Neuronal stem cell (in vitro differentiated cells): ENCODE results near the gene ANKRD44.

Experiments used
- DNase-seq: peaks from one replicate; pipeline ENCODE4 v3.0.0-alpha.2; 2013; ENCODE audit warnings: low spot score
- H2AFZ ChIP-seq: one replicate; pipeline ENCODE4 v1.6.1; 2013; ENCODE audit warnings: mild to moderate bottlenecking, low read length, inconsistent platforms
- H2AK5ac ChIP-seq: 2 replicates; pipeline ENCODE4 v1.6.1; 2013; ENCODE audit warnings: low read depth, mild to moderate bottlenecking, inconsistent platforms, low read length, moderate library complexity, mixed read lengths
- H2BK120ac ChIP-seq: 2 replicates; pipeline ENCODE4 v1.6.1; 2013; ENCODE audit warnings: low read depth, mild to moderate bottlenecking, inconsistent platforms, low read length, moderate library complexity, mixed read lengths
- H2BK12ac ChIP-seq: one replicate; pipeline ENCODE4 v1.6.1; 2013; ENCODE audit warnings: low read length, inconsistent platforms
- H2BK15ac ChIP-seq: 2 replicates; pipeline ENCODE4 v1.6.1; 2013; ENCODE audit warnings: mild to moderate bottlenecking, low read length, inconsistent platforms, mixed read lengths
- H2BK5ac ChIP-seq: one replicate; pipeline ENCODE4 v1.6.1; 2013; ENCODE audit warnings: inconsistent platforms, mild to moderate bottlenecking, low read length, moderate library complexity
- H3K14ac ChIP-seq: one replicate; pipeline ENCODE4 v1.6.1; 2013; ENCODE audit warnings: low read length, inconsistent platforms
- H3K18ac ChIP-seq: 2 replicates; pipeline ENCODE4 v1.6.1; 2013; ENCODE audit warnings: low read length, inconsistent platforms
- H3K23ac ChIP-seq: 2 replicates; pipeline ENCODE4 v1.6.1; 2013; ENCODE audit warnings: low read depth, mild to moderate bottlenecking, mixed read lengths, low read length, inconsistent platforms; ENCODE audit not compliant: poor library complexity
- H3K27ac ChIP-seq: replicated peaks from 3 replicates; pipeline ENCODE4 v1.5.1; 2013; ENCODE audit warnings: low read length, inconsistent platforms
- H3K27me3 ChIP-seq, 3 experiments: 2 replicates each; pipeline ENCODE4 v1.6.1; 2013; ENCODE audit warnings: low read length in 3 of 3, mild to moderate bottlenecking in 2 of 3, inconsistent platforms in 1 of 3, low read depth in 1 of 3, mixed read lengths in 1 of 3, moderate library complexity in 1 of 3; ENCODE audit not compliant: control insufficient read depth in 3 of 3, insufficient read depth in 3 of 3
- H3K36me3 ChIP-seq, 2 donors: replicated peaks in 1 of 2; 2 replicates each; pipeline ENCODE4 v1.6.1; 2013; ENCODE audit warnings: low read length in 2 of 2; ENCODE audit not compliant: control insufficient read depth in 2 of 2, insufficient read depth in 2 of 2
- H3K4ac ChIP-seq: 2 replicates; pipeline ENCODE4 v1.6.1; 2013; ENCODE audit warnings: inconsistent platforms, mild to moderate bottlenecking, low read length, moderate library complexity
- H3K4me1 ChIP-seq, 2 donors: 1 replicate in 1 of 2; 2 replicates in 1 of 2; pipeline ENCODE4 v1.6.1; 2013; ENCODE audit warnings: low read length in 2 of 2, low read depth in 1 of 2; ENCODE audit not compliant: control insufficient read depth in 2 of 2, insufficient read depth in 1 of 2
- H3K4me2 ChIP-seq: one replicate; pipeline ENCODE4 v1.6.1; 2013; ENCODE audit warnings: mild to moderate bottlenecking, low read length, inconsistent platforms; ENCODE audit not compliant: insufficient read depth, poor library complexity, severe bottlenecking
- H3K4me3 ChIP-seq, 2 donors: 2 replicates each; pipeline ENCODE4 v1.5.1; 2013; ENCODE audit warnings: low read length in 2 of 2, mild to moderate bottlenecking in 2 of 2, inconsistent platforms in 1 of 2, moderate library complexity in 1 of 2
- H3K79me1 ChIP-seq: one replicate; pipeline ENCODE4 v1.6.1; 2013; ENCODE audit warnings: low read depth, mild to moderate bottlenecking, inconsistent platforms, low read length, moderate library complexity
- H3K9ac ChIP-seq: one replicate; pipeline ENCODE4 v1.6.1; 2013; ENCODE audit warnings: mild to moderate bottlenecking, low read depth, low read length, inconsistent platforms; ENCODE audit not compliant: poor library complexity
- H3K9me3 ChIP-seq, 2 donors: replicated peaks in 1 of 2; 2 replicates each; pipeline versions ENCODE3 to v1.6.1; 2013; ENCODE audit warnings: low read length in 2 of 2, mild to moderate bottlenecking in 2 of 2, inconsistent platforms in 1 of 2, low read depth in 1 of 2, mixed read lengths in 1 of 2, moderate library complexity in 1 of 2; ENCODE audit not compliant: control insufficient read depth in 2 of 2, insufficient read depth in 1 of 2
- H4K8ac ChIP-seq: one replicate; pipeline ENCODE4 v1.6.1; 2013; ENCODE audit warnings: low read depth, mild to moderate bottlenecking, inconsistent platforms, low read length, moderate library complexity
- H4K91ac ChIP-seq: one replicate; pipeline ENCODE4 v1.6.1; 2013; ENCODE audit warnings: low read length, low read depth, mild to moderate bottlenecking, inconsistent platforms; ENCODE audit not compliant: poor library complexity
- WGBS, 2 donors: extraction: QIAGEN DNeasy Blood & Tissue Kit; methylation state at CpG; one replicate each; pipeline ENCODE4 v1.1.7; 2013; ENCODE audit warnings: missing lambda C conversion rate in 2 of 2, mixed read lengths in 1 of 2; ENCODE audit not compliant: insufficient read length in 2 of 2, insufficient replicate concordance in 1 of 2; ENCODE audit errors: extremely low coverage in 2 of 2; 5-methylcytosine and 5-hydroxymethylcytosine counted together

The ANKRD44 gene

DNA sequence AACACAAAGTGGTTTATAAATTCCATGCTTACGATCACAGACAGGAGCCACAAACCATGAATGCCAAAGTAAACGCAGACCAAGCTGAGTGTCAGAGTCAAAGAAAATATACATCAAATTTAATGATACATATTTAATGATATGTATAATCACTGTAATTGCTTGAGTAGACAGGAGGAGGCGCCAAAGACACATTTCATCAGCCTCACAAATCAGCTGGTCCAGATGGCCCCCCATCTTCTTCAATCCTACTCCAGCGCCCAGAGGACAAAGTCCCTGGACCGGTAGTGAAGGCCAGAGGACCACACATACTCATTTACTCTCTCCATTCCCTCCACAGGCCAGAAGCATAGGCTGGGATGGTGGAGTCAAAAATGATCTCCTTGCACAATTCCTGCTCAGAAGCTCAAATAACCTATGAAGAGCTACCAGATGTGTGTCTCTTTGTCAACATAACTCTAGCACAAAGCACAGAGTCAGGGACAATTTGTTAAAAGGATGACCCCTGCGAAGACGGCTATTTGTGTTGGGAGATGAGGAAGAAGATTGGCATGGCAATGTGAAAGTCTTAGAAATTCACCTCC lies 234.7 kb downstream of the ANKRD44 start:
- Histone ChIP-seq H2BK120ac (no peak overlapping the region), H3K4me2 (no peak overlapping the region), H3K27me3 (no peaks in the 10 kb centered on the region), H3K4me3 (no peak overlapping the region), H2BK12ac (no peak overlapping the region), H2BK5ac (no peak overlapping the region), H3K36me3 (no peaks in the 10 kb centered on the region), H4K91ac (no peak overlapping the region), H3K9me3 (peaks cover 0 to 7% of the 10 kb centered on the region in 2 donors), H3K79me1 (no peaks in the 10 kb centered on the region), H3K14ac (no peak overlapping the region), H3K4ac (no peak overlapping the region), H4K8ac (no peak overlapping the region), H2AK5ac (no peak overlapping the region), H3K27ac (no peak overlapping the region), H2BK15ac (no peak overlapping the region), H3K9ac (no peak overlapping the region), H3K23ac (no peak overlapping the region), H3K18ac (peak overlapping the region; percentile 32), H3K4me1 (peaks cover 11 to 12% of the 10 kb centered on the region in 2 donors), H2AFZ (no peak overlapping the region)
- WGBS, 2 donors, result no CpG with 5 or more reads among the region's 7 CpGs
- no peak for DNase-seq

DNA sequence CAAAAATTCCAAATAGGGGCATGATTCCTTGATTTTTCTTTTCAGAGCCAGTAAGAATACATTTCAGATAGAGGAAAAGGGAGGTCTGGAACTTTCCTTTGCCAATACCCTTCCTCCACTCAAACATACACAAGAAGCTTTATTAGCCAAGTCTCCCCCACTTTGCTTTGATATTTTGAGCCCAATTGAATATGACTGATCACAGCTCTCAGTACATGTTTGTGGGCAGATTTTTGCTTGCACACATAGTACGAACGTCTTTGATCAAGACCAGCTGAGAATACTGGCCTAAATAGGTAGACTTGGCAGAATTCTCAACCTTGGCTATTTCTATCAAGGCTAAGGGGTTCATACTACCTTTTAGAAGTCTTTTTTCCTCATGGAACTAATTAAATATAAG lies 235.3 kb downstream of the ANKRD44 start:
- H3K23ac ChIP-seq, result no peak overlapping the region
- H4K8ac ChIP-seq, result no peak overlapping the region
- no peaks in the 10 kb centered on the region for H3K79me1 ChIP-seq
- H3K4me1 ChIP-seq, result peaks cover 8 to 9% of the 10 kb centered on the region in 2 donors
- no peak overlapping the region for H4K91ac ChIP-seq
- H3K9me3 ChIP-seq, result peaks cover 0 to 7% of the 10 kb centered on the region in 2 donors
- no peak overlapping the region for H2BK5ac ChIP-seq
- H3K18ac ChIP-seq, result no peak overlapping the region
- no peak overlapping the region for H2AK5ac ChIP-seq
- H2BK120ac ChIP-seq, result no peak overlapping the region
- H3K27me3 ChIP-seq, result no peaks in the 10 kb centered on the region
- no peaks in the 10 kb centered on the region for H3K36me3 ChIP-seq
- H3K4ac ChIP-seq, result no peak overlapping the region
- DNase-seq, result no peak
- no peak overlapping the region for H3K4me2 ChIP-seq
- H3K14ac ChIP-seq, result no peak overlapping the region
- no peak overlapping the region for H2BK15ac ChIP-seq
- no peak overlapping the region for H2BK12ac ChIP-seq
- no peak overlapping the region for H3K27ac ChIP-seq
- H3K4me3 ChIP-seq, result no peak overlapping the region
- no peak overlapping the region for H3K9ac ChIP-seq
- WGBS, 2 donors, result no CpG with 5 or more reads among the region's 2 CpGs
- no peak overlapping the region for H2AFZ ChIP-seq

DNA sequence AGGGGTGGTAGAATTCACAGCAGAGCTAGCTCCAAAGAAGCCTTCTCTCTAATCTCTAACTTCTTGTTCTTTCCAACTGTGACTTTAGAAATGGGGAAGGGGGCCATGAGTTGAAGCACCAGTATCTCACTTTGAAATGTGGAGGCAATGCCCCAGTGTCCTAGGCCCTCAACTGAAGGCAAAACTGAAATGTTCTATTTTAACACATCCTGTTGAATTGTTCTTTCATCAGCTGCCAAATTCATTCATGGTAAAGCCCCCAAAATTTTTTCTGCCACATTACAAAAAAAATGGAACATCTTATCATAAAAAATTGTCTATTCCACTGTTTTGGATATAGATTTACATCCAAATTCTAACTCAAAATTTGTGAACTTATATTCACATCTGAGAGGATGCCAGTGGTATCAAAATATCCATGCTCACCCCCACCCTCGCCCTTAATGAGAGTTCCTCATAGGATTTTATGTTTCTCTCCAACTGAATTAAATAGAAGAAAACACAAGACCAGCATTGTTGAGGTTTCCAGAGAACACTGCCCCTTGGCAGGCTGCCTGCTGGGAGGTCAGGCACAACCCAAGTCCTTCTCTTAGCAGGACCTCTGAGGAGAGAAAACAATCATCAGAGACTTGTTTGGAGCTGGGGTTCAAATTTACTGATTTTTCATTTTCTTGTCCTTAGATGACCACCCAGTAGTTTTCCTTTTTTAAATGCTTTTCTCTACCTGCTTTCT lies 236.7 kb downstream of the ANKRD44 start:
- no peak overlapping the region for H3K14ac ChIP-seq
- no peaks in the 10 kb centered on the region for H3K36me3 ChIP-seq
- no peak overlapping the region for H3K4me2 ChIP-seq
- peaks cover 6 to 8% of the 10 kb centered on the region in 2 donors for H3K4me1 ChIP-seq
- H3K27me3 ChIP-seq, result no peaks in the 10 kb centered on the region
- no peak overlapping the region for H3K4me3 ChIP-seq
- DNase-seq, result no peak
- WGBS, 2 donors, result no CpG with 5 or more reads among the region's 1 CpG
- H3K9me3 ChIP-seq, result peaks cover 0 to 7% of the 10 kb centered on the region in 2 donors
- H2BK12ac ChIP-seq, result no peak overlapping the region
- H2BK5ac ChIP-seq, result no peak overlapping the region
- no peak overlapping the region for H2BK120ac ChIP-seq
- no peak overlapping the region for H2BK15ac ChIP-seq
- H2AFZ ChIP-seq, result no peak overlapping the region
- H3K23ac ChIP-seq, result no peak overlapping the region
- H3K9ac ChIP-seq, result no peak overlapping the region
- no peak overlapping the region for H4K91ac ChIP-seq
- no peak overlapping the region for H3K4ac ChIP-seq
- H2AK5ac ChIP-seq, result no peak overlapping the region
- H3K79me1 ChIP-seq, result no peaks in the 10 kb centered on the region
- H3K18ac ChIP-seq, result no peak overlapping the region
- H3K27ac ChIP-seq, result no peak overlapping the region
- H4K8ac ChIP-seq, result no peak overlapping the region

DNA sequence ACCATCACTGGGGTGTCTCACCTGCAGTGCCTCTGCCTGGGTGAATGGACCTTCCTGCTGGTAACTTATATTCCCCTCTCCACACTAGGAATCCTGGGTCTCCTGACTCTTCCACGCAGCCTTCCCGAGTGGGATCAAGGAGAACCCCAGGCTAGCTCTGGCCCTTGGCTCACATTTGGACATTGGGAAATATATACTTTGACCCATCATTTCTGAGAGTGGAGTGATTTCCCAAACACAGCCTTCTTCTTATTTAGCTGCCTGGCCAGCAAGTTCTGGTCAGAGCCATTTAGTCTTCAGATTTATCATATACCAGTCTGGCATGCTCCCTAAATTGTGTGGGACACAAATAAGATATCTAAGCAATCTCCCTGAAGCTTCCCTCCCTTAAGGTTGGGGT lies 237.3 kb downstream of the ANKRD44 start:
- no peak overlapping the region for H2BK120ac ChIP-seq
- no peak overlapping the region for H3K23ac ChIP-seq
- no peak overlapping the region for H2AFZ ChIP-seq
- no peaks in the 10 kb centered on the region for H3K27me3 ChIP-seq
- no peak overlapping the region for H3K4me2 ChIP-seq
- no peak overlapping the region for H2BK5ac ChIP-seq
- no peaks in the 10 kb centered on the region for H3K36me3 ChIP-seq
- no peak overlapping the region for H3K18ac ChIP-seq
- H3K9ac ChIP-seq, result no peak overlapping the region
- no peak overlapping the region for H4K91ac ChIP-seq
- H3K4me3 ChIP-seq, result no peak overlapping the region
- no CpG with 5 or more reads among the region's 2 CpGs for whole genome bisulfite sequencing, 2 donors
- no peak overlapping the region for H3K4ac ChIP-seq
- H3K27ac ChIP-seq, result no peak overlapping the region
- peaks cover 6 to 8% of the 10 kb centered on the region in 2 donors for H3K4me1 ChIP-seq
- no peak overlapping the region for H3K14ac ChIP-seq
- H4K8ac ChIP-seq, result no peak overlapping the region
- H2AK5ac ChIP-seq, result no peak overlapping the region
- no peak overlapping the region for H2BK15ac ChIP-seq
- H3K79me1 ChIP-seq, result no peaks in the 10 kb centered on the region
- H3K9me3 ChIP-seq, result peaks cover 0 to 7% of the 10 kb centered on the region in 2 donors
- no peak for DNase-seq
- no peak overlapping the region for H2BK12ac ChIP-seq
